Breast epithelium (tissue), 3 donors: ENCODE measurements around the gene COA8.

ENCODE experiments used
- POLR2A ChIP-seq: fragments of 450-650 bp; IDR thresholded peaks from one replicate; pipeline ENCODE4 v1.6.1; 2016; ENCODE audit warnings: antibody characterized with exemption, mild to moderate bottlenecking, moderate library complexity
- POLR2AphosphoS5 ChIP-seq, 3 donors: sonication (generic); formaldehyde crosslinking; IDR thresholded peaks; one replicate each; pipeline ENCODE4 v1.6.1; 2017; ENCODE audit warnings: antibody characterized with exemption in 3 of 3
- TF ChIP-seq, protein P1 (sequence below), 3 donors: fragments of 450-650 bp; IDR thresholded peaks; one replicate each; pipeline ENCODE4 v1.5.1; 2016 to 2017; ENCODE audit warnings: antibody characterized with exemption in 3 of 3, mild to moderate bottlenecking in 3 of 3, moderate library complexity in 3 of 3

DNA sequence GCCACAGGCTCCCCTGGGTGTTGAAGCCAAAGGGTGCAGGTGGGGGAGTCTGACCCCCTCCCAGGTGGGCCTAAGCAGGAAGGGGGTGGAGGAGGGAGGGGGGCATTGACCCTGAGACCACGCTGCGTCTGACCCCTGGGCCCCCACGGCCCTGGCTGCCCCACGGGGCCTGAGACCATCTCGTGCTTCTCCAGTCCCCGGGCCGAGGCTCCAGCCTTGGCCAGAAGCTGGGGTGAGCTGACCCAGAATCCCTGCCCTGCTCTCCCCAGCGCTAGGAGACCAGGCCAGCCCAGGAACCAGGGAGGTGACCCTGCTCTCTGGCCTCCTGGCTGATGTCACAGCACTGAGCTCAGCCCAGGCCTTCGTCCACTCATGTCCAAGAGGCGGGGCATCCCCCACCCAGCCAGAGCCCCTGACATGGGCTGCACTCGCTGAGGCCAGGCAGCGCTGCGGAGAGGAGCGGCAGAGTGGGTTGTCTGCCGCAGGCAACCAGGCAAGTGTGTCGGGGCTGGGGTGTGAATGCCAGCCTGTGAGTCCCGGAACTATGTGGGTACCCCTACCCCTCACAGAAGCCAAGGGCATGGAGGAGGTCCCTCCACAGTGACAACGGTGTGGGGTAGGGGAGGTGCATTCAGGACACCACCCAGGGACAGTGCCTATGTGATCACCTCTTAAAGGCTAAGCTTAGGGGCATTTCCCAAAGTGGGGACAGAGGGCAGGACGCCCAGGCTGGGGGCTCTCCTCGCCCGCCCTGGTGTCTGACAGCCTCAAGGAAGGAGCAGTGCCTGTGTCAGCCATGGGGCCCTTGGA, 27.5 kb upstream of the COA8 start:
- TF ChIP-seq, protein P1, sequence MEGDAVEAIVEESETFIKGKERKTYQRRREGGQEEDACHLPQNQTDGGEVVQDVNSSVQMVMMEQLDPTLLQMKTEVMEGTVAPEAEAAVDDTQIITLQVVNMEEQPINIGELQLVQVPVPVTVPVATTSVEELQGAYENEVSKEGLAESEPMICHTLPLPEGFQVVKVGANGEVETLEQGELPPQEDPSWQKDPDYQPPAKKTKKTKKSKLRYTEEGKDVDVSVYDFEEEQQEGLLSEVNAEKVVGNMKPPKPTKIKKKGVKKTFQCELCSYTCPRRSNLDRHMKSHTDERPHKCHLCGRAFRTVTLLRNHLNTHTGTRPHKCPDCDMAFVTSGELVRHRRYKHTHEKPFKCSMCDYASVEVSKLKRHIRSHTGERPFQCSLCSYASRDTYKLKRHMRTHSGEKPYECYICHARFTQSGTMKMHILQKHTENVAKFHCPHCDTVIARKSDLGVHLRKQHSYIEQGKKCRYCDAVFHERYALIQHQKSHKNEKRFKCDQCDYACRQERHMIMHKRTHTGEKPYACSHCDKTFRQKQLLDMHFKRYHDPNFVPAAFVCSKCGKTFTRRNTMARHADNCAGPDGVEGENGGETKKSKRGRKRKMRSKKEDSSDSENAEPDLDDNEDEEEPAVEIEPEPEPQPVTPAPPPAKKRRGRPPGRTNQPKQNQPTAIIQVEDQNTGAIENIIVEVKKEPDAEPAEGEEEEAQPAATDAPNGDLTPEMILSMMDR (IDR thresholded peaks at IDR 0.05), result no peak
- TF ChIP-seq POLR2A, result no peak
- TF ChIP-seq POLR2AphosphoS5 (IDR thresholded peaks at IDR 0.05), result no peak
